GM06990 (cell line): ENCODE results near the gene EMSY.
"Not testable (repeated sequence)": the region's sequence is repeated elsewhere in the genome, so short reads cannot be mapped to it uniquely, and the experiment has no call there.

Experiments
- DNase-seq: peaks from one replicate; pipeline ENCODE4 v3.0.0-alpha.2; 2011; ENCODE audit not compliant: insufficient read length; ENCODE audit errors: extremely low read depth
- H3K27me3 ChIP-seq: replicated peaks from 2 replicates; pipeline ENCODE4 v1.6.0; 2011; ENCODE audit warnings: low read length; ENCODE audit not compliant: control insufficient read depth, insufficient read depth
- H3K36me3 ChIP-seq: 2 replicates; pipeline ENCODE4 v1.5.1; 2011; ENCODE audit warnings: low read length; ENCODE audit not compliant: control insufficient read depth, insufficient read depth
- H3K4me3 ChIP-seq: replicated peaks from 2 replicates; pipeline ENCODE4 v1.5.1; 2011; ENCODE audit warnings: low read depth, mild to moderate bottlenecking, control low read depth, low read length
- TF ChIP-seq, protein P1 (sequence below): IDR thresholded peaks from 2 replicates; pipeline ENCODE4 v1.5.1; 2011; ENCODE audit warnings: low read length, control low read depth, mild to moderate bottlenecking, inconsistent platforms; ENCODE audit not compliant: insufficient read depth, poor library complexity, severe bottlenecking

EMSY gene

DNA sequence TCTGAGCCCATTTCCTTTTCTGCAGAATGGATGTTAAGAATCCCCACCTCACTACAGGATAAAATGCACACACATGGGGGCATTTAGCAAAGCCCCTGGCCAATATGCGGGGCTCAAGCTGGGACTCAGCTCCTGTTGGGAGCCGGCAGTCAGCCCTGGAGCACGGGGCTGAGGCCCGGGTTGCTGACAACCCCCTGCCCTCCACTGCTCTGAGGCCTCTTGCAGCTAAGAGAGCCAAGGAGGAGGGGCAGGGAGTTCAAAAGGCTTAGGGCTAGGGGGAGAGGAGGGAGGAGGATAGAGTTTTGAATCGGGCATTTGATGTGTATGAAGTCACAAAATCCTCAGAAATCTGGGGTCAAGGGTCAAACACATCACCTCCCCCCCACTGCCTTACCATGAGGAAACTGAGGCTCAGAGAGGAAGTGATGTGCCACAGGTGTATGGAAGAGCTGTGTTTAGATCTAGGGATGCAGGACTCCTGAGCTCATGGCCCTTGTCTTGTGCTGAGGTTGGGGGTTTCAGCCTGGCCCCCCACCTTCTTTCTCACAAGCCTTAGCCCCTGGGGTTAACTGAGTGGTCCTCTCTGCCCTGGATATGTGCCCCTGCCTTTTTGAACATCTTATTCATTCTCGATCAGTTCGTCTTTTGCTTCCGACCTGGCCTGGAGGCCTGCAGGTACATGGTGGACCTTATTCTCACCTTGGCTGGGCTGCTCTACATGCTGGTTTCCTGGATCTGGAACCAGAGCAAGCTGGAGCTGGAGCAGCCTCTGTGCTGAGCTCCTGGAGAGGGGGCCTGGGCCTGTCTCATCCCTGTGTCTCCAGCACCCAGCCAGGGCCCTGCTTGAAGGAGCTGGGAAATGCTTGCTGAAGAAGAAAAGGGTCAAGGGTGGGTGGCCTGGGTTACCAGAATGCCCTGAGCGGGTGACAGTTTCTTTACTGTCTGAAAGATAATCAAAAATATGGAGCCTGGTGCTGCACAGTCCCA lies 145.4 kb downstream of the EMSY start:
- TF ChIP-seq, protein P1, sequence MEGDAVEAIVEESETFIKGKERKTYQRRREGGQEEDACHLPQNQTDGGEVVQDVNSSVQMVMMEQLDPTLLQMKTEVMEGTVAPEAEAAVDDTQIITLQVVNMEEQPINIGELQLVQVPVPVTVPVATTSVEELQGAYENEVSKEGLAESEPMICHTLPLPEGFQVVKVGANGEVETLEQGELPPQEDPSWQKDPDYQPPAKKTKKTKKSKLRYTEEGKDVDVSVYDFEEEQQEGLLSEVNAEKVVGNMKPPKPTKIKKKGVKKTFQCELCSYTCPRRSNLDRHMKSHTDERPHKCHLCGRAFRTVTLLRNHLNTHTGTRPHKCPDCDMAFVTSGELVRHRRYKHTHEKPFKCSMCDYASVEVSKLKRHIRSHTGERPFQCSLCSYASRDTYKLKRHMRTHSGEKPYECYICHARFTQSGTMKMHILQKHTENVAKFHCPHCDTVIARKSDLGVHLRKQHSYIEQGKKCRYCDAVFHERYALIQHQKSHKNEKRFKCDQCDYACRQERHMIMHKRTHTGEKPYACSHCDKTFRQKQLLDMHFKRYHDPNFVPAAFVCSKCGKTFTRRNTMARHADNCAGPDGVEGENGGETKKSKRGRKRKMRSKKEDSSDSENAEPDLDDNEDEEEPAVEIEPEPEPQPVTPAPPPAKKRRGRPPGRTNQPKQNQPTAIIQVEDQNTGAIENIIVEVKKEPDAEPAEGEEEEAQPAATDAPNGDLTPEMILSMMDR, result no peak
- Histone ChIP-seq H3K27me3 (no peaks in the 10 kb centered on the region), H3K4me3 (no peak overlapping the region), H3K36me3 (no peaks in the 10 kb centered on the region)
- DNase-seq, result no peak

DNA sequence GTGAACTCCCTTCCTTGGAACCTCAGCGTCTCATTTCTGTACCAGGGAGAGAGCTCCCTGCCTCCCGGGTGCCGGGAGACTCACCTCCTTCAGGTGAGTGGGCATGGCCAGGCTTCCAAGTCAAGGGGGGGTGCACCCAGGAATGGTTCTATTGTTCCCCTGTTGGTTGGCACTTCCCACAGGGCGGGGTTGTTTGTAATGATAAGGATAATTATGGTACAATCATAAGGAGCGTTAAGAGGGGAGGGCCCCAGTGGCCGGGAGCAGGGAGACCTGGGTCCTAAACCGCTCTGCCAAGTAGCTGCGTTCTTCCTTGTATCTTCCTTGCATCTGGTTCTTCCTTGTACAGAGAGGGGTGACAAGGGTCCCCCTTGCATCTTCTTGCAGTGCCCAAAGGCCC lies 146.6 kb downstream of the EMSY start:
- TF ChIP-seq, protein P1, result no peak
- no peak for DNase-seq
- Histone ChIP-seq H3K36me3 (no peaks in the 10 kb centered on the region), H3K27me3 (no peaks in the 10 kb centered on the region), H3K4me3 (no peak overlapping the region)

DNA sequence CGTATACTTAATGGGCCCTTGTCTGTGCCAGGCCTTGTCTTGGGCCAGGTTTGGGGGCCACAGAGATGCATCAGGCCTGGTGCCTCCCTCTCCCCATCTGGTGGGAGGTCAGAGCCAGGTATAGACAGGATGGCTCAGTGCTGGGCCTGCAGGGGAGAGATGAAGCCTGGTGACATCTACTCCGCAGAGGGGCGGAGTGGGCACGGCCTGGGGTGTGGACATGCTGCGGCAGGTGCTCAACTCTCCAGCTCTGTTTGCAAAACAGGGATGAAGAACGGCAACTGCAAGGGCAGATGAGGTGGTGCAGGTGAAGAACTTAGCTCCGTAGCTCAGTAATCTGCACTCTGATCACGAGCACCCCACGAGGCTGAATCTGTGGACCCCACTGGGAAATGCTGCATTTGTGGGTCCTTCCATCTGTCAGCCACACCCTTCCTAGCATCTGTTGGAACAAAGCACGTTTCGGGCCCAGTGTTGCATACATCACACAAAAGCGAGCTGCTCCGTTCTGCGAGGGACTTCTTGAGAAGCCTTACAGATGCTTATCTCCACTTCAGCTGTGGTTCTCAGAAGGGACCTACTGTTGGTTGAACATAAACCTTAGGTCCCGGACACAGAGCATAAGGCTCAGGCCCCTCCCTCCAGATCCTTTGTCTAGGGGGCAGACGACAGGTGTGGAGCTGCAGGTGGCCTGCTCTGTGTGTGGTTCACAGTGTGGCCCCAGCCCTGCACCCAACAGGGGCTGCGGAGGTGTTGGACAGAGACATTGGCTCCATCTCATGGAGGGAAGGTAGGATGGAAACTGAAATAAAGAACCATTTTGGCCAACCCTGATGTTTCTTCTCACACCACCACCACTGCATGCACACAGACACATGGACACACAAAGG lies 147.5 kb downstream of the EMSY start:
- Histone ChIP-seq H3K4me3 (no peak overlapping the region), H3K36me3 (no peaks in the 10 kb centered on the region), H3K27me3 (no peaks in the 10 kb centered on the region)
- TF ChIP-seq, protein P1, result no peak
- DNase-seq, result no peak

DNA sequence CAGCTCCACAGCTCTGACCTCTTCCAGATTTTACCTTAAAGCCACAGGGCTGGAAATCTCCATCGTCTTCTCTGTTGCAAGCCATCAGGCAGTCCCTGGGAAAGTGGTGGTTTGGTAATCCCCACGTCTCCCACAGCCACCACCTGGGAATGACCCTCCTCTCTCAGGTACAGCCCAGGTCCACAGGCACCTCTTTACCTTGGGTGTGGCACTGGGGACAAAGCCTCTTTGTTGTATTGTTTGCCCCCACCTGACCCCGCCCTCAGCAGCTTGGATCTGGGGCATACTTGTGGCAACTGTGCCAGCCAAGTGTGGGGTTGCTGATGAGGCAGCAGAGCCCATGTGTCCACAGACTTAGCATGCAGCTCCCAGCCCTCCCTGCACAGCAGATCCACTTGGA lies 148.1 kb downstream of the EMSY start:
- H3K4me3 ChIP-seq, result no peak overlapping the region
- TF ChIP-seq, protein P1, result no peak
- no peak for DNase-seq
- H3K36me3 ChIP-seq, result no peaks in the 10 kb centered on the region
- H3K27me3 ChIP-seq, result no peaks in the 10 kb centered on the region

DNA sequence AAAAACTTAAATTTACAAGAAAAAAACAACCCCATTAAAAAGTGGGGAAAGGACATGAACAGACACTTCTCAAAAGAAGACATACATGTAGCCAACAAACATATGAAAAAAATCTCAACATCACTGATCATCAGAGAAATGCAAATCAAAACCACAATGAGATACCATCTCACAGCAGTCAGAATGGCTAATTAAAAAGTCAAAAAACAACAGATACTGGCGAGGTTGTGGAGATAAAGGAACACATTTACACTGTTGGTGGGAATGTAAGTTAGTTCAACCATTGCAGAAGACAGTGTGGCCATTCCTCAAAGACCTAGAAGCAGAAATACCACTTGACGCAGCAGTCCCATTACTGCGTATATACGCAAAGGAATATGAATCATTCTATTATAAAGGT lies 150.3 kb downstream of the EMSY start:
- DNase-seq, H3K36me3 ChIP-seq, H3K27me3 ChIP-seq, H3K4me3 ChIP-seq: not testable (repeated sequence)

DNA sequence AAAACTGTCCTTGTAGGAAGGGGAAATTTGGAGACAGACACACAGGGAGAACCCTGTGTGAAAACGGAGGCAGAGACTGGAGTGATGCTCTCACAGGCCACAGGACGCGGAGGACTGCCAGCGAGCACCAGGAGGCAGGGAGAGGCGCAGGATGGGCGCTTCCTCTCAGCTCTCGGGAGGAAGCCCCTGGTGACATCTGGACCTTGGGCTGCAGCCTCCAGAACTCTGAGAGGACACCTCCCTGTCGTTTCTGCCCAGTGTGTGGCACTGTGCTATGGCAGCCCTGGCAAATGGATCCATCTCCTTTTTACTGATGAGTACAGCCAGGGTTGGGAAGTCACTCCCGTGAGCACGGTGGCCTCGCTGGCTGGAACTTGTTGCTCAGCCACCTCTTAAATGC lies 151.8 kb downstream of the EMSY start:
- Histone ChIP-seq H3K27me3 (no peaks in the 10 kb centered on the region; the same call in 1 of the 2 replicates), H3K4me3 (no peak overlapping the region), H3K36me3 (no peaks in the 10 kb centered on the region)
- DNase-seq, result no peak
- TF ChIP-seq, protein P1, result no peak
